ENCODE data around the gene SPAG16. TPM values are rescaled to one million over a fixed set of nuclear protein-coding genes. Genes with fewer than 3 reads are reported as not detected.

The SPAG16 gene
- total and polyA plus RNA-seq, 2 donors (not counting 1 experiment from before 2014, with no cell fraction given): 3.4 to 8.6 TPM

DNA sequence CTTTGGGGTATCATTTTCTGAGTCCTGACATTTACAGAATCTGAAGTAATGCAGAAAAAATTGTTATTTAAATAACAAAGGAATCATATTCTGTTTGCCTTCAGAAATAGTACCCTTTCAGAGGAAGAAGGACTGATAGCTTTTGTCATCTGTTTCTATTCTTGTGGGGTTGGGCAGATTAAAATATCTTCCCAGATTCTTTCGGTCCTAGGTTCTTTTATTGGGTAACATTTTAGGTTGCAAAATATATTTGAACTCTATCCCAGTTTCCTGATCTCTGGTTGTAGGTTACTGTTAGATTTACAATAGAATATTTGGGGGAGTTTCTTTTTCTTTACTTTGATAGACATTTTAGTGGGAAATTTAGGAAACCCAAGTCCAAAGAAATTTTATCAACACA lies 550.5 kb downstream of the SPAG16 start:
- no peaks in the 10 kb centered on the region for H4K20me1 ChIP-seq (ENCODE audit: control insufficient read depth, insufficient read depth, low read length, poor library complexity, severe bottlenecking)
- H3K9me3 ChIP-seq (ENCODE audit: control extremely low read depth in 1 of 3, control insufficient read depth in 2 of 3, insufficient read depth in 1 of 3, low read length in 2 of 3): peaks cover 0 to 2% (median 0%) of the 10 kb centered on the region in 3 donors
- H3K4me3 Mint-ChIP-seq: no peak overlapping the region
- no peaks in the 10 kb centered on the region for H3K36me3 ChIP-seq (replicated peaks in 1 of 2; ENCODE audit: control extremely low read depth in 1 of 2, control insufficient read depth in 1 of 2, extremely low read depth in 1 of 2, insufficient read depth in 2 of 2, low read length in 1 of 2)
- H3K79me2 ChIP-seq (ENCODE audit: control insufficient read depth, insufficient read depth, low read length): no peaks in the 10 kb centered on the region
- H3K27me3 ChIP-seq (replicated peaks in 1 of 4; ENCODE audit: control extremely low read depth in 1 of 4, control insufficient read depth in 3 of 4, insufficient read depth in 4 of 4, low read length in 3 of 4): no peaks in the 10 kb centered on the region
- no peaks in the 10 kb centered on the region for H3K4me1 ChIP-seq (ENCODE audit: control insufficient read depth in 2 of 2, insufficient read depth in 2 of 2, low read length in 2 of 2)
- H3K4me3 ChIP-seq (ENCODE audit: control extremely low read depth in 1 of 5, extremely low read depth in 1 of 5, insufficient read depth in 1 of 5, low read depth in 2 of 5, low read length in 4 of 5): no peak overlapping the region
- CTCF ChIA-PET: no interaction called here
- TF ChIP-seq EZH2 (IDR thresholded peaks at IDR 0.05; ENCODE audit: borderline replicate concordance, insufficient read depth, low read depth, low read length, poor library complexity, severe bottlenecking): no peak
- TF ChIP-seq, protein P1, sequence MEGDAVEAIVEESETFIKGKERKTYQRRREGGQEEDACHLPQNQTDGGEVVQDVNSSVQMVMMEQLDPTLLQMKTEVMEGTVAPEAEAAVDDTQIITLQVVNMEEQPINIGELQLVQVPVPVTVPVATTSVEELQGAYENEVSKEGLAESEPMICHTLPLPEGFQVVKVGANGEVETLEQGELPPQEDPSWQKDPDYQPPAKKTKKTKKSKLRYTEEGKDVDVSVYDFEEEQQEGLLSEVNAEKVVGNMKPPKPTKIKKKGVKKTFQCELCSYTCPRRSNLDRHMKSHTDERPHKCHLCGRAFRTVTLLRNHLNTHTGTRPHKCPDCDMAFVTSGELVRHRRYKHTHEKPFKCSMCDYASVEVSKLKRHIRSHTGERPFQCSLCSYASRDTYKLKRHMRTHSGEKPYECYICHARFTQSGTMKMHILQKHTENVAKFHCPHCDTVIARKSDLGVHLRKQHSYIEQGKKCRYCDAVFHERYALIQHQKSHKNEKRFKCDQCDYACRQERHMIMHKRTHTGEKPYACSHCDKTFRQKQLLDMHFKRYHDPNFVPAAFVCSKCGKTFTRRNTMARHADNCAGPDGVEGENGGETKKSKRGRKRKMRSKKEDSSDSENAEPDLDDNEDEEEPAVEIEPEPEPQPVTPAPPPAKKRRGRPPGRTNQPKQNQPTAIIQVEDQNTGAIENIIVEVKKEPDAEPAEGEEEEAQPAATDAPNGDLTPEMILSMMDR (IDR thresholded peaks at IDR 0.05): no peak
- no peaks in the 10 kb centered on the region for H3K4me1 Mint-ChIP-seq
- no peak overlapping the region for H3K9ac ChIP-seq (ENCODE audit: low read length)
- H3K9me3 Mint-ChIP-seq (ENCODE audit: insufficient read depth): no peaks in the 10 kb centered on the region
- H2AFZ ChIP-seq (ENCODE audit: insufficient read depth, low read depth, low read length, poor library complexity, severe bottlenecking): no peak overlapping the region
- H3K27ac Mint-ChIP-seq: no peak overlapping the region
- no peaks in the 10 kb centered on the region for H3K27me3 Mint-ChIP-seq
- WGBS (ENCODE audit: insufficient coverage): no CpG with 5 or more reads among the region's 1 CpG
- no peak for ATAC-seq (ENCODE audit: low read depth)
- DNase-seq: no peak
- H3K27ac ChIP-seq (ENCODE audit: low read length in 2 of 2): no peak overlapping the region
- POLR2A ChIA-PET: no interaction called here
- no peak overlapping the region for H3K4me2 ChIP-seq (replicated peaks; ENCODE audit: low read depth, low read length, poor library complexity, severe bottlenecking)
- intact Hi-C loops (cut with micrococcal nuclease): loop anchor here (5.0 kb wide), 1 partner anchor 1383 kb away; no protein-coding TSS in a partner anchor

DNA sequence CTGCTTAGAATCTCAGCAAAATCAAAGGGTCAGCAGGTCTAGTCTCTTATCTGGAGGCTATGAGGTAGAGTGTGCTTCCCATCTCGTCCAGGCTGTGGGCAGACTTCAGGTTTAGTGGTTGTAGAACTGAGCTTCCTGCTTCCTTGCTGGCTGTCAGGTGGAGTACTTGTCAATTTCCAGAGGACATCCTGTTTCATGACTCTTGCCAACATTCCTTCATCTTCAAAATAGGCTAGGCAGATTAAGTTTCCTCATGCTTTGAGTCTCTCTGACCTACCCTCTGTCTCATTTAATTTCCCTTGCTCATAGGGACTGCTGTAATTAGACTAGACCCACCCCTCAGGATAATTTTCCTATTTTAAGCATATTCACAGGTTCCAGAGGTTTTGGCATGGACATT lies 562.6 kb downstream of the SPAG16 start:
- no peaks in the 10 kb centered on the region for H3K36me3 ChIP-seq (replicated peaks in 1 of 2; ENCODE audit: control extremely low read depth in 1 of 2, control insufficient read depth in 1 of 2, extremely low read depth in 1 of 2, insufficient read depth in 2 of 2, low read length in 1 of 2)
- Mint-ChIP-seq H3K9me3 (ENCODE audit: insufficient read depth) (no peaks in the 10 kb centered on the region), H3K4me1 (no peaks in the 10 kb centered on the region), H3K4me3 (no peak overlapping the region), H3K27ac (no peak overlapping the region), H3K27me3 (no peaks in the 10 kb centered on the region)
- H3K9ac ChIP-seq (ENCODE audit: low read length): no peak overlapping the region
- H3K27ac ChIP-seq (ENCODE audit: low read length in 2 of 2): no peak overlapping the region
- no peaks in the 10 kb centered on the region for H3K4me1 ChIP-seq (ENCODE audit: control insufficient read depth in 2 of 2, insufficient read depth in 2 of 2, low read length in 2 of 2)
- H3K79me2 ChIP-seq (ENCODE audit: control insufficient read depth, insufficient read depth, low read length): no peaks in the 10 kb centered on the region
- TF ChIP-seq, protein P1 (IDR thresholded peaks at IDR 0.05): no peak
- TF ChIP-seq EZH2 (IDR thresholded peaks at IDR 0.05; ENCODE audit: borderline replicate concordance, insufficient read depth, low read depth, low read length, poor library complexity, severe bottlenecking): no peak
- ATAC-seq (ENCODE audit: low read depth) (no peak), DNase-seq (no peak)
- 0% methylated on average over 1 of the region's 1 CpG for WGBS (ENCODE audit: insufficient coverage)
- H4K20me1 ChIP-seq (ENCODE audit: control insufficient read depth, insufficient read depth, low read length, poor library complexity, severe bottlenecking): no peaks in the 10 kb centered on the region
- no peak overlapping the region for H3K4me2 ChIP-seq (replicated peaks; ENCODE audit: low read depth, low read length, poor library complexity, severe bottlenecking)
- ChIA-PET POLR2A (no interaction called here), CTCF (no interaction called here)
- no peaks in the 10 kb centered on the region for H3K27me3 ChIP-seq (replicated peaks in 1 of 4; ENCODE audit: control extremely low read depth in 1 of 4, control insufficient read depth in 3 of 4, insufficient read depth in 4 of 4, low read length in 3 of 4)
- no peak overlapping the region for H2AFZ ChIP-seq (ENCODE audit: insufficient read depth, low read depth, low read length, poor library complexity, severe bottlenecking)
- no peaks in the 10 kb centered on the region for H3K9me3 ChIP-seq (ENCODE audit: control extremely low read depth in 1 of 3, control insufficient read depth in 2 of 3, insufficient read depth in 1 of 3, low read length in 2 of 3)
- intact Hi-C loops (cut with micrococcal nuclease): no loop called here
- no peak overlapping the region for H3K4me3 ChIP-seq (ENCODE audit: control extremely low read depth in 1 of 5, extremely low read depth in 1 of 5, insufficient read depth in 1 of 5, low read depth in 2 of 5, low read length in 4 of 5)

Data from B cell (primary cell).